GM18526 (cell line): ENCODE results near the gene NACC2.

Experiments
- POLR2A ChIP-seq: IDR thresholded peaks from 3 replicates; pipeline ENCODE4 v1.6.1; 2011; ENCODE audit not compliant: insufficient read length; ENCODE audit errors: extremely low read depth

NACC2 gene

DNA sequence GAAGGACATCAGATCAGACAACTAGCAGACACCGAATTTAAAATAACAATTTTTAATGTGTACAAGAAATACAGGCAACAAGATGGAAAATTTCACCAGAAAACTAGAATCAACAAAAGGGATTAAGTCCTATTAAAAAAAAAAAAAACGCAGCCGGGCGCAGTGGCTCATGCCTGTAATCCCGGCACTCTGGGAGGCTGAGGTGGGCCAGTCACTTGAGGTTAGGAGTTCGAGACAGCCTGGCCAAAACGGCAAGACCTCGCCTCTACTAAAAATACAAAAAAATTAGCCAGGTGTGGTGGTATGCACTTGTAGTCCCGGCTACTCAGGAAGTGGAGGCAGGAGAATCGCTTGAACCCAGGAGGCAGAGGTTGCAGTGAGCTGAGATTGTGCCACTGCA, 69.6 kb downstream of the NACC2 start:
- no peak for TF ChIP-seq POLR2A

DNA sequence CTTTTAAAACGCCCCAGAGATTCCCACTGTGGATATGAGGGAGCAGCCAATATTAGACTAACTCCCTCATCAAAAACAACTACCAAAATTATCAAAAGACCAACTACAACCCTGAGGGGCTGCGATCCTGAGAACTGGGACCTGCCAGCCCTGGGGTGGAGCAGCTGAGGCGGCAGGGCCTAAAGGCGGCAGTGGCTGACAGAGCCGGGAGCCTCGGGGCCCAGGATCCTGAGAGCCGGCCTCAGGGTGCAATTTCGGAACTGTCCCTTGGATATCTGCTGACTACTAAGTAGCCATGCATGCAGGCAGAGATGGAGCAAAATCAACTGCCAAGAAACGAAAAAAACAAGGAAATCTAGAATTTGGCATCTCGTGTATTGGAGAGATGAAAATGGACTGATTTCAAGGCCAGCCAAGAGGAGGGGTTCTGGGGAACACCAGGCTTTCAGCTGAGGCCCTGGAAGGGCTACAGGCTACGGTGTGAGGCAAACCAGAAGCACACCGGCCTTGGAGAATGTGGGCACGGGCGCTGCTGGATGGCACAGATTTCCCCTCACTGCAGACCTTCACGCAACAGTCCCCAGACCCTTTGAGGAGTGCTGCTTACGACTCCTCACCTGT, 70.3 kb downstream of the NACC2 start:
- no peak for TF ChIP-seq POLR2A

DNA sequence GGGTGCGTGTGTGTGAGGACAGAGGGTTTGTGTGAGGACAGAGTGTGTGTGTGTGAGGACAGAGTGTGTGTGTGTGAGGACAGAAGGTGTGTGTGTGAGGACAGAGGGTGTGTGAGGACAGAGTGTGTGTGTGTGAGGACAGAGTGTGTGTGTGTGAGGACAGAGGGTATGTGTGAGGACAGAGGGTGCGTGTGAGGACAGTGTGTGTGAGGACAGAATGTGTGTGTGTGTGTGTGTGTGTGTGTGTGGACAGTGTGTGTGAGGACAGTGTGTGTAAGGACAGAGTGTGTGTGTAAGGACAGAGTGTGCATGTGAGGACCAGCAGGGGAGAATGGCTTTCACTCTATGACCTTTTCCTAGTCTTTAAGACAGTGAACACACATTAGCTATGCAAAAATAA, 70.8 kb downstream of the NACC2 start:
- TF ChIP-seq POLR2A: no peak

DNA sequence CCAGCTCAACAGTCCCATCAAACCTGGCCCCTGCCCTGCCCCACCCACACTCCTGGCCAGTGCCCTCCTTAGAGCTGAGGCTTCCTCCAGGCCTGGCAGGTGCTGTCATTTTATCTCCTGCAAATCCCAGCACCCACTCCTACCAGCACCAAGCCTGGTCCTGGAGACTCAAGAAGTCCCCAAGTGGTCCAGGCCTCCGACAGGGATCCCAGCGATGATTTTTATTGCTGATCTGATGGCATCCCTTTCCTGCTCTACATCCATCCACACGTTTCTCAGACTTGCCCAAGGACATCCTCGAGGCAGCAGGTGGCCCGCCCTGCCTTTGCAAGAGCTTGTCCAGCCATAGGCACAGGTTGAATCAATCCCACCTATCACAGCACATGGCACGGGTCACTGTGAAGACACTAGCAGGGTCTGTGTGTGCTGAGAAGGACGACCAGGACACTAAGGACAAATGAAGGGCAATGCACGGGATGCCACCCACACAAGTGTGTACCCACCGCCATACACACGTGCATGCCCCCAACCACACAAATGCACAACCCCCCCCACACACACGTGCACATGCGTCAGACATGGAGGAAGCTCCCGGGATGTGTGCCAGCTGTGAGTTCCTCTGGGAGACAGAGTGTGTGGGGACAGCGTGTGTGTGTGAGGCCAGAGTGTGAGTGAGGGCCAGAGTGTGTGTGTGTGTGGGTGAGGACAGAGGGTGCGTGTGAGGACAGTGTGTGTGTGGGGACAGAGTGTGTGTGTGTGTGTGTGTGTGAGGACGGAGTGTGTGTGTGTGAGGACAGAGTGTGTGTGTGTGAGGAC, 71.5 kb downstream of the NACC2 start:
- TF ChIP-seq POLR2A: no peak

DNA sequence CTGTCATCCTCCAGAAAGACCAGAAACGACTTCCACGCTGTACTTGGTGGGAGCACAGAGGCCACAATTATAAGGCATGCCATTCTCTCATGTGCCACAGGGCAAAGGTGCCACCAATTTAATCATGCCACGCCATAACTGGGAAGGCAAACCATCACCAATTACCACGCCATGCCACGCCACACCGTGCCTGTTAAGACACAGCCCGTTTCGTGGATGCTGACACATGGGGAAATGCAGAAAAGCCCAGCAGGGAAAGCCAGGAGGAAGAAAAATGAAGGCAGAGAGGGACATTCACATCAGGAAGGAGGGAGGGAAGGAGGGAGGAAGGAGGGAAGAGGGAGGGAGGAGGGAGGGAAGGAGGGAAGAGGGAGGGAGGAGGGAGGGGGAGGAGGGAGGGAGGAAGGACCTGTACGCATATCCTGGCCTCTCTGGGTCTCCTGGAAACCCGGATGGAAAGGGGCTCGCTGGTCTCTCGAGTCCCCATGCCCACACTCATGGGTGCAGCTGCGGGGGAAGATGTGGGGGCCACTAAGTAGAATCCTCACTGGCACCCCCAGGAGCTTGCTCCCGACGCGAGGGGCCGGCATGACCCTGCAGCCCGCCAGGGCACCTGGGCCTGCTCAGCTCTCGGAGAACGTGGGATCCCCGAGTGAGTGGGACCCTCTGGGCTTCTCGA, 72.2 kb downstream of the NACC2 start:
- TF ChIP-seq POLR2A: no peak

DNA sequence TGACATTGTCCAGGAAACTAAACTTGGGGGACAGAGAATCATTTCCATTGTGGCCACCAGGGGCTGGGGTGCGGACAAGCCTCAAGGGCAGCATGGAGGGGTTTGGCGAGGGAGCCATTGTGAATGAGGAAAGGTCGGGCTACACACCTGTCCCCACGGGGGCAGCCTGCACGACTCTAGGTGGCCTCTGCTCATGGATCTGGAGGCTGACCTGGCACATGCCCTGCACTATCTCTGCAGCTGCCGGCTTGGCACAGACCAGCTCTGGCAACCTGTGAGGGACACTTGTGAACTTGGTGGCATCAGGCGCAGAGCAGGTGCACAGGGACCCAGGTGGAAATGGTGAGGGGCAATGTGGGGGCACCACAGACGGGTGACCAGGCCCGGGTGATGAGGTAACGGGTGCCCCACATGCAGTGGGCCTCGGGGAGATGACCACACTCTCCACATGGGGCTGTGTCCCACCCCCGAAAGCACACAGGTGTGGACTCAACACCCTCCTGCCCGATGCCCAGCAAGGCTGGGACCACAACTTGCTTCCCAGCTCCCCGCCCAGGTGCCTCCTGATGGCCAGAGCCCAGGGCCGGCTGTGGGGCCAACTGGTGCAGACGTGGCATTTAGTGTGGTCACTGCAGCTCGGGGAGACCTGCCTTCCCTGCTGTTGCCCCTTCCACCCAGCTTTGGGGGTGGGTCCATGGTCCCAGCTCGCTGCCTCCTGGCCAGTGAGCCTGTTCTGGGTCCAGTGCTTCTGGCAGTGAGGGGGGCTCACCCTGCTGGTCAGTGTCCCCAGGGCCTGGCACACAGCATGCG, 73.0 kb downstream of the NACC2 start:
- no peak for TF ChIP-seq POLR2A

DNA sequence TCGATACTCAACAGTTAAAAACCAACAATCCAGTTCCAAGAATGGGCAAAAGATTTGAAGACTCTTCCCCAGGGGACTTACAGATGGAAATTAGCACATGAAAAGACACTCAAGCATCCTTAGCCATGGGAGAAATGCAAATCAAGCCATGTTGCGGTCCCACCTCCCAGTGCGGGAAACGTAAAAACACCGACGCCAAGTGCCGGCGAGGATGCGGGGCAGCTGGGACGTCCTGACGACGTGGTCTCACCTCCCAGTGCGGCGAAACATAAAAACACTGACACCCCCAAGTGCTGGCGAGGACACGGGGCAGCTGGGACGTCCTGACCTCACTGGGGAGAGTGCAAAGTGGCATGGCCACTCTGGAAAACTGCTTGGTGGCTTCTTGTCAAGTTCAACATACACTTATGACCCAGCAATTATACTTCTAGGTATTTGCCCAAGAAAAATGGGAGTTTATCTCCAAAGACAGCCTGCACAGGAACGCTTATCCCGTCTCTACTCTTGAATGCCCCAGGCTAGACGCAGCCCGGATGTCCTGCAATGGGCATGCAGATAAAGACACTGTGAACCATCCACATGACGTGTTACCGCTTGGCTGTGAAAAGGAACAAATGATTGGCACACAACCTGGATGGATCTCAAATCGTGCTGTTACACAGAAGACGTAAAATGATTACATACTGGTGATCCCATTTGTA, 73.8 kb downstream of the NACC2 start:
- no peak for TF ChIP-seq POLR2A

DNA sequence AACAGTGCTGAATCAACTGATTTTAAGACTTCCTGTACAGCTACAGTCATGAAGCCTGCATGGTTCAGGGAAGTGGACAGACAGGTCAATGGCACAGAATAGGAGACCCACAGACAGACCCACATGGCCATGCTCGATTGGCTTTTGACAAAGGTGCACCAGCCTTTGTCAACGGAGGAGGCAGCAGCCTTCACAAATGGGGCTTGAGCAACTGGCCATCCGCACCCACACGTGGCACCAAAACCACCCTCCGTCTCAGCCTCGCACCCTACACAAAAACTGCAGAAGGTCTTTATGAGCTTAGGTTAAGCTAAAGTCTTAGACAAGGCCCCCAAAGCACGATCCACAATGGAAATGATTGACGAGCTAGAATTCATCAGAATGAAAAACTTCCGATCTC, 74.4 kb downstream of the NACC2 start:
- no peak for TF ChIP-seq POLR2A

DNA sequence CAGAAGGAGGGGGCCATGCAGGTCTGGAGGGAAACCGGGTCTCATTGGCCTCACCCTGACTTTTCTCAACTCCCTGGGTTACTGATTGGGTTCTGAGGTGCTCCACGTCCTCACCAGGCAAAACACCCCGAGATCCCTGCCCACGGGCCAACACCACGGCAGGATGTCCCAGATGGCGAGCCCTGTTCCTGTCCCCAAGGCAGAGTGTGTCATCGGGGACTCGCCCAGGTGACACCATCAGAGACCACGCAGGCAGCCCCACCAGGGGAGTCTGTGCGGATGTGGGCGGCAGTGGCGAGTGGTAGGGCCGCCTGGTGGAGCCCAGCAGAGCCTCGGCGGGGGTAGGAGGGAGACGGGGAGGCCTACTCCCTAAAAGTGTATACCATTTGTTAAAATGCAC, 74.9 kb downstream of the NACC2 start:
- no peak for TF ChIP-seq POLR2A

DNA sequence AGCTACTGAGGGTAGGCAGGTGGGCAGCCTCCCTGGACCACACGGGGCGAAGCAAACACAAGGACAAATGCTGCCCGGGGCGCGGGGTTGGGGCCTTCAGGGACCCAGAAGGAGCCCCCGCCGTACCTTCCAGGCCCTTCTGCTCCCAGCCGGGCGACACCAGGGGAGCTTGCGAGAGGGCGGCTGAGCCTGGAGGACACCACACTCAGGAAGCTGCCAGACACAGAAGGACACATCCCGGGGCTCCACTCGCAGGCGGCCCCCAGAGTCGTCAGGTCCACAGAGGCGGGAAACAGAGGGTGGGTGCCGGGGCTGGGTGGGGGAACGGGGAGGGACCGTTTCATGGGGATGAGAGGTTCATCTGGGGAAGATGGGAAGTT, 75.4 kb downstream of the NACC2 start:
- TF ChIP-seq POLR2A: no peak

DNA sequence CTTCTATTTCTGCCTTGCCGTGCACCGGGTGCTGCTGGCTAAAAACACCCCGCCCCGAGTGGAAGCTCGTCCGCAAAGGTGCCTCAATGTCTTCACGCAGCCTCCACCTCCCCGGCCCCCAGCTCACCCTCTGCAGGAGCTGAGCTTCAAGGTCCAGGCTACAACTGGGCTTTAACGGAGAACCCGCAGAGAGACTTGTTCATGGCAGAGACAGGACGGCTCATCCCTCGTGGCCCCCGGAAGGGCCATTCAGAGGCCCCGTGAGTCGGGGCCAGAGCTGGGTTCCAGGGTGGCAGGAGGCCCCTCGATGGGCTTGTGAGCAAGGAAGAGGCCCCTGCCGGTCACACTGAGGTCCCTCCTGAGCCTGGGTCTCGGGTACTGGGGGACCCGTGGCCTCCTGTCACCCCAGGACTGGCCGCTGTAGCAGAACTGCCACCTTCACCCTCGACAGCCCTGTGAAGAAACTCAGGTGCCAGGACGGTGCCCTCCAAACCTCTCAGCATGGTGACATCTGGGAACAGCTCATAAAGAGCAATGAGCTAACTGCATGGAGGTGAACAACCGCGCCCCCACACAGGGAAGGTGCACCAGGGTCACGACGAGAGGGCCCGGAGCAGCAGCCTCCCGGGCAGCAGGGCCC, 75.9 kb downstream of the NACC2 start:
- no peak for TF ChIP-seq POLR2A

DNA sequence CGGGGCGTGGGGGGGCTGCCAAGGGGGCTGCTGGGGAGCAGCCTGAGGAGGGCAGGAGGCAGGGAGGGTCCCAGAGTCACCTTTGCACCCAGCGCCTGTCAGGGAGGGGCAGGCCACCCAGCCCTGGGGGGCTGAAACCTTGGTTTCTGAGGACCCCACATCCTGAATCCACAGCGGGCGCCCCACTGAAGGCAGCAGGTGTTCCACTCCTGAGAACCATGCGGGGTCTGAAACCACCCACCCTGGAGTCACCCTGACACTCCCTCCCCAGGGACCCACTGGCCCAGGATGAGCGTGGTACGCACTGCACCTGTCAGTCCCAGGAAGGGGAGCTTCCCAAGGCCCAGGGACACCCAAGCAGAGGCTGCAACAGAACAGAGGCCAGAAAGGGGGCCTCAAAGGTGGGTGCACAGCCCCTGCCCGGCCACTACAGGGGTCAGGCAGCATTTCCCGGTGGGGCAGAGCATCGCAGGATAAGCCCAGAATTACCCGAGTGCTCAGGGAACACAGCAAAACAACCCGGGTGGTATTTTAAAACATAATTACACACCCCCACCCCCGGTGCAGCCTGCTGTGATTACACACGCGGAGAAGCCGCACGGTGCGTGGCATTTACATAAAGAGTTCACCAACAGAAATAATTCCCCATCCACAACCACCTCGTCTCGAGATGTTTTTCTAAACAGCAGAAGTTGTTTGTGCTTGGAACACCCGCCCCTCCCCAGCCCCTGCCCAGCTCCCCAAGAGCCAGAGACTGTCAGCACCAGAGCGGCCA, 76.6 kb downstream of the NACC2 start:
- no peak for TF ChIP-seq POLR2A

DNA sequence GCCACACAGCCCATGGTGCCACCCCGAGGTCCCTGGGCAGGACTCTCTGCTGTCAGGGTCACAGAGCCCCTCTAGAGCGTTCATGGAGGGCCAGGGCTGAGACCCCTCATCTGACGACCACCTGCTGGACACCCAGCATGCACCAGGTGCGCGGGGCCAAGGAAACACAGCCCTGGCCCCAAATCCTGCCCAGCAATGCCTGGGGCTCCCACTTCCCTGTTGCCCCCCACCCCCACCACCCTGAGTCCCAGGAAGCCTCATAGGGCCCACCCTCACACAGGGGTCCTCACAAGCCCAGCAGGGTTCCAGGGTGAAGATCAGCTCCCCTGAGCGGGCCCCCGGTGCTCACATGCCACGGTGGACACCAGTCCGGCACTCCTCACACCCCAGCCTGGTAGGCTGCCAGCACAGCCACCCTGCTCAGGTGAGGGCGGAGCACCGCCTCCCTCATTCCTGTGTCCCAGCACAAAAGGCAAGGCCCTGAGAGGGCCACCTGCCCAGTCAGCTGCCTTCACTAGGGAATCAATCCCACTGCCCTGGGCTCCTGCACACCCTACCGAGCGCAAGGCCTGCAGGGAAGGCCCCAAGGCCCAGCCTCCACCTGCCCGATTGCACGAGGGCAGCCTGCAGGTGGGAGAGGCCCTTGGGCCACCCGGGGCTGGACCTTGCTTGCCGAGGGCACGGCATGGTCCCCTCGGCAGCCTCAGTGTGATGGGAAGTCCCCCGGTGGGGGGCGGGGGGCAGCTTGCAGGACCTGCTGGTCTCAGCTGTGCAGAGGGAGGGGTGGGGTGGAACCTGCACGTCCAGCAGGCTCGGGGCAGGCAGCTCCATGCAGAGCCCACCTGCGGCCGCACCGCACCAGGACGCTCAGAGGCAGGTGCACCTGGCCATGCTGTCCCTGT, 77.5 kb downstream of the NACC2 start:
- no peak for TF ChIP-seq POLR2A
